RKO (cell line): ENCODE data around the gene INTS1.

Source experiments
- DNase-seq: peaks from one replicate; pipeline ENCODE4 v3.0.0-alpha.2; 2016; ENCODE audit warnings: low spot score

The INTS1 gene

GRCh38 chr7:1508277-1508758 is 4.1 kb upstream of the INTS1 start:
- DNase-seq = no peak

DNA sequence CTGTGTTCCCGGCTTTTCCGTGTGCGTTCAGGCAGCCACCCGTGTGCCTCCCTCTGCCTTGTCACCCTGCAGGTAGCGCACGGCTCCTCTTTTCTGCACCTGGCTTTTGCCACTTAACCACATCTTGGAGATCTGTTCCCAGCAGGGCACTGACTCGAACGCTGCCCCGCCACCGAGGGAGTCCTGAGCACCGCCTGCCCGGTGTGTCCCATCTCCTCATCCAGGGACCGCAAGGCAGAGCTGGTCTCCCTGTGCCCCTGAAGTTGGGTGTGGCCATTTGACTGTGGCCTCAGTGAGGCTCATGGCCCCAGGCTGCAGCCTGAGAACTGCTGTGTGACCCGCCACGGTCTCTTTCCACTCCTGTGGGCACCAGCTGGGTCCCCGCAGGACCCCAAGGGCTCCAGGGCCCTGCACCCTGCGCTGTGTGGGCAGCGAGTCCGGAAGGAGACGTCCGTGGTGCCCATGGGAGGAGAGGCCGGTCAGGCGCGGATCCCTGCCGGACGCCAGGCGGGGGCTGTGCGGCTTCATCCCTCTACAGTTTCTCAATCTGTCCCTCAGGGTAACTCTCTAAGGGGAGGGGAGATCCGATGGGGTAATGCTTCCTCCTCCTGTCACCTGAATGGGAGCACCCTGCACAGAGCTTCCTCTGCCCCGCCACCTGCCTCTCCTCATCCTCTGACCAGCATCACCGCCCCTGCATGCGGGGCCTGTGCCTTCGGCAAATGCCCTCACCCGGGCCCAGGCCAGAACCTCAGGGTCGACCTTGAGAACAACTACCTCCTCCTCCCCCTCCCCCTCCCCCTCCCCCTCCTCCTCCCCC is 1.8 kb upstream of the INTS1 start:
- no peak for DNase-seq

DNA sequence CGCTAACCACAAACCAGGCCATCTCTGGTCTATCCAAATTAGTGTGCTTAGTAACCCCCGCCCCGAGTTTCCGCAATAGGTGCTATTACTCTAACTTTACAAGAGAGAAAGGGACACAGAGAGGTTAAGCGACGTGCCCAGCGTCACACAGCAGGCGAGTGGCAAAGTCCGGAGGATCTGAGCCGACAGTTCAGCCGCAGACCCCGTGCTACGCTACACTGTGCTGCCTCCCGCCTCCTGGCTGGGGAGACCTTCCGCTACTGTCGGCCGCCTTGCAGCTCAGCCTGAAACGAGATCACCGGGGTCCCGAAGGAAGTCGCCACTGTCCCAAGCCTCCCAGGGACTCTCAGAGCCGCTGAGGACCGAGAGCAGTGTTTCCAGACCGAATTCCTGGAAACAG is 799 bp downstream of the INTS1 start:
- peak; percentile 44 for DNase-seq

- DNase-seq = no peak
Observed at GRCh38 chr7:1502845-1503244, 1.3 kb downstream of the INTS1 start.

- no peak for DNase-seq
Observed at GRCh38 chr7:1501487-1502270, 2.5 kb downstream of the INTS1 start.

GRCh38 chr7:1500064-1500807 is 4.0 kb downstream of the INTS1 start:
- DNase-seq = no peak

GRCh38 chr7:1499367-1500029 is 4.7 kb downstream of the INTS1 start:
- no peak for DNase-seq

DNA sequence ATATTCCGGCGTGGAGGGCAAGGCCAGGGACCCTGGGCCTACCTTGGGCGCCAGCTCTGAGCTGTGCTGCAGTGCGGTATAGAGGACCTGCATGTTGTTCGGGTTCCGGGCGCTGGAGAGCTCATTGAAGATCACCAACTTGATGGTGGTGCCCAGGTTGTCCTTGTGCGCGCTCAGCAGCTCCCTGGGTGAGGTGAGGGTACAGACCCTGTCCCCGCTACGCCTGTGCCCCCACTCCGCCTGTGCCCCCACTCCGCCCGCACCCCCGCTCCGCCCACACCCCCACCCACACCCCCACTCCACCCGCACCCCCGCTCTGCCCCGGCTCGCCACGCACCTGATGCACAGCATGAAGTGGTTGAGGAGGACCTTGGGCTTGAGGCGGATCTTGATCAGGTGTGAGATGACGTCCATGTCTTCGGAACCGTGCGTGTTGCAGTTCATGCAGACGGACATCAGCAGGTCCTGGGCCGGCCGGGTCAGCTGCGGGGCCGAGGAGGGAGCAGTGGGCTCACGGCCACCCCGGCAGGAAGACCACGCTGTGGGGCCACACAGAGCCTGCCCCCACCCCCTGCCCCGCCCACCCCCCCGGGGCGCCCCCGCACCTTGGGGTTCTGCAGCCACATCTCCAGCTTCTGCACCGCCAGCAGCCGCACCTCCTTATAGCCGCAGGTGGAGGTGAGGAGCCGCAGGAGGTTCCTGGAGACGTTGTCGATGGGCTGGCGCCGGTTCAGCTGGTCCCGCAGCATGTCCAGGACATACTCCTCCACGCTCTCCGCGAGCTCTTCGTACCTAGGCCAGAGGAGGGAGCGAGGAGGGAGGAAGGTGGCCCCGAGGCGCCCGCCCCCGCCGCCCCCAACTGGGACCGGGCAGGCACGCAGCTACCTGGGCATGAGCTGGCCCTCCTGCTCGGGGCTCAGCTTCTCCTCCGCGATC is 5.6 kb downstream of the INTS1 start:
- no peak for DNase-seq

DNA sequence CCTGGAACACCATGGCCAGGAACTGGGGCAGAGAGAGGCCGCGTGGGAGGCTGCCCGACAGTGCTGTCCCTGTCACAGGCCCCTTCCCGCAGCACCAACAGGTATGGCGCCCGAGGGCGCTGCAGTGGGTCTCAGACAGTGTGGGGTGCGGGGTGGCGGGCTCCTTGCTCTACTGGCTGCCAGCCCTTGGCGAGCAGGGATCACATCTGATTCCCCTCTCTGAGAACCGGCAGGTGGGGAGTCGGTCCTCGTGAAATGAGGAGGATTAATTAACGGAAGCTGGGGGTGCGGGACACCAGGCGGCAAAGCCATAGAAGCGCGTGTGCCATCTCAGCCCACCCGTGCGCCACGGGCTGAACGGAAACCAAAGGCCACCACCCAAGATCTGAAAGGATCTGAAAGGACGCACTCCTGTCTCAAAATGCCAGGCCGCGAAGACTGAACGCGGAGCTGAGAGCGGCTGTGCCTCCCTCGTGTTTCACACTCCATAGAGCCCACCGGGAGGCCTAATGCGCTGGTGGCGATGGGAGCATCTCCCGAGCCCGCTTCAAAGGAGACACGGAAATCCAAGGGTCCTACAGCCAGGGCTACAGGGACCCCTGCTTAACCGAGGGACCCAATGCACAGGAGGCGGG is 6.8 kb downstream of the INTS1 start:
- DNase-seq = no peak

DNA sequence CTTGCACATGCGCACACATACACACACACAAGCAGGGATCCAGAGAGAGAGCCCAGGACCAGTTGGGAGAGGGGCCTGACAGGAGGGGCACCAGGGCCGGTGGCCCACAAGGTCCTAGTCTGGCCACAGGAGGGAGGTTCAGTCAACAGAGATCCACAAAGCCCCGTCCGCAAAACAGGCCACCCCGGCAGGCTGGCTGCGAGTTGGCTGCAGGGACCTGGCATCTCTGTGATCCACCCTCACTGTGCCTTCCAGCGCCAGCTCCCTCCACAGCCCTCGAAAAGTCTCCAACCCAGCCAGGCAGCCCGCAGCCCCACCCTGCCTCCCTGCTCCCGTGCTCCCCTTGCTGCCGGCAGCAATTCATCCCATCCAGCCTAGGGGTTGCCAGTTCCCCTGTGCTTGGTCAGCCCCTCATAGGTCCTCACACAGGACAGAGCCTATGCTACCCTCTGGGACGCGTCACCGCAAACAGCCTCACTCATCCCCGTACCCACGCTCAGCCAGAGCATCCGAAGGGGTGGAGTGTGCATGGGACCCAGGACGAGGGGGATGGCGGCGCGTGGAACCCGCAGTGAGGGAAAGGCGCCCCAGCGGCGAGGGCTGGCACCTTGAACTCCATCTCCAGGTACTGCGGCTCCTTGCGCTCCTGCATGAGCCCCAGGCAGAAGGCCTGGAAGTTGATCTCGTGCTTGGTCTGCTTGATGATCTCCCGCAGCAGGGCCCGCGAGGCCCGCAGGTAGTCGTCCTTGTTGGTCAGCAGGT is 7.5 kb downstream of the INTS1 start:
- no peak for DNase-seq

DNA sequence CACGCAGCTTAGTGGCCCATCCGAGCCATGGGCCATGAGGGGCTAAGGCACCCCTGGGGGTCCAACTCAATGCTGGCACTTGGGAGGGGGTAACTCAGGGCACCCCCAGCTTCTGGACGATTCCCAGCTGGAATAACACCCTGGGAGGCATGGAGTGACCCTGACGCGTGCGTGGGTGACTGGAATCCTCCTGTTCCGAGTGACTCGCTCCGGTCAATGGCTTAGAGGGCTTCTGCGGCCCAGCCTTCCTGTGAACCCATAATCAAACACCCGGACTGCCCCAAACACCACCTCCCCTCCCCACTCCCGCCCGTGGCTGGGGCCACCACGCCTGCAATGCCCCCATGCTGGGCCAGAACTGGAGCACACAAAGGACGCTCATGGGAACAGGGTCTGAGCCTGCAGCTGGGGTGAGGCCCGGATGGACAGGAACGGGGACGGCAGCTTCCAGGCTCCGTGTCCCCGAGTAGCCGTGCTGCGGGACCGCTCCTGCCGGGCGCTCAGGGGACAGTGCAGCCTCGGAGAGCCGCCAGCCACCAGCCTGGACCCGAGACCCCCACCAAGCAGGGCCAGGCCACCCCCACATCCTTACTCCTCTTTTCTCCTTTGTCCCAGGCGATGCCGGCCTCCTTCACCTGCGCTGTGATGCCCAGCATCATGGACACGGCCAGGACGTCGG is 8.5 kb downstream of the INTS1 start:
- no peak for DNase-seq

- no peak for DNase-seq
Observed at GRCh38 chr7:1494866-1495563, 9.2 kb downstream of the INTS1 start.

DNA sequence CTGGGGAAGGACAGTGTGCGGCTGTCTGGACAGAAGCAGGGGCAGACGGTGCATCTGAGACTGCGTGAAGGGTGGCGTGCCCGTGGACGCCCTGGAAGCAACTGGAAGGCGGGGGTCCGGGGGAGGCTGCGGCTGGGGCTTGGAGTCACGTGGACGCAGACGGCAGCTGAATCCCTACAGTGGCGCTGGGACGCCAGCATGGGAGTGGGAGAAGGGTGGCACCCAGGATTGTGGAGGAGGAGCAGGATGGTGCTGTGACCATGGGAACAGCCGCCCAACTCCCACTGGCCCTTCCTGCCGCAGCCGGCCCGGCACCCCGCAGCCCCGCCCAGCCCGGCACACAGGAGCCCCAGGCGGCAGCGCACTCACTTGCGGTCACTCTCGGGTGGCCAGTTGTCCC is 9.7 kb downstream of the INTS1 start:
- DNase-seq = no peak

GRCh38 chr7:1493571-1493970 is 10.6 kb downstream of the INTS1 start:
- no peak for DNase-seq

DNA sequence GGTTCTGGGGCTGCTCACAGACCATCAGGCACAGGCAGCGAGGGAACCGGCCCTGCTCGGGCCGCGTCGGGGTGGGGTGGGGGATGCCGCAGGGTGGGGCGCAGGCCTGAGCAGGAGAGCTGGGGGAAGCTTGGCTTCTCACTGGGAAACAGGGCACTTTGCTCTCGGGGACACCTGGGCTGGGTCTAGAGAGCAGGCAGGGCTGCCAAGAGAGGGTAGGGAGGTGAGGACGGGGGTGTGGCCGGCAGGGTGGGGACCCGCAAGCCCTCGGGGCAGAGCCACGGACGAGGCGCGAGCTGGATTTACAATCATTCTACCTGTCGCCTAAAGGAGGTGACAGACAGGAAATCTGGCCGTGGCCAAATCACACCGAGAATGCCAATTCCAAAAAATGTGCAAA is 11.1 kb downstream of the INTS1 start:
- no peak for DNase-seq

DNA sequence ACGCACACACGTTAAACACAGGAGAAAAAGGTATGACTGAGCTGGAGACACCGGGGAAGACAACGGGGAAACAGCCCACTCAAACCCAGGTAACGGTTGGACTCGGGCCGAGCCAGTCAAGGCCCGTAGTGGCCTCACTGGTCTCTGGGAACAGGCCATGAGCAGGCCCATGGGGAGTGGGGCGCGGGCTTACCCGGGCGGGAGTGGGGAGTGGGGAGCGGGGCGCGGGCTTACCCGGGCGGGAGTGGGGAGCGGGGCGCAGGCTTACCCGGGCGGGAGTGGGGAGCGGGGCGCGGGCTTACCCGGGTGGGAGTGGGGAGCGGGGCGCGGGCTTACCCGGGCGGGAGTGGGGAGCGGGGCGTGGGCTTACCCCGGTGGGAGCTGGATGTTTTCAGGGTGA is 11.5 kb downstream of the INTS1 start:
- no peak for DNase-seq

DNA sequence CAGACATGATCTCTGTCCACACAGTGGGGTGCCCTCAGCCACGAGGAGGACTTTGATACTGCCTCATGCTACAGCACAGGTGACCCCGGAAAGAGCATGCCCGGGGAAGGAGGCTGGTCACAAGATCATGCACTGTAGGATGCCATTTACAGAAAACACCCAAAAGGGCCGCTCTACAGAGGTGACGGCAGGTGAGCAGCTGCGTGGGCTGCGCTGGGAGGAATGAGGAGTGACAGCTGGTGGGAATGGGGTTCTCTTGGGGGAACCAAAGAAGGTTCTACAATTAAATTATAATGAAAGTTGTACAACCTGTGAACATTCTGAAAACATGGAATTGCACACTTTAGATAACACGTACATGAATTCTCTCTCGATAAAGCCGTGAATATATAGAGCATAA is 12.0 kb downstream of the INTS1 start:
- no peak for DNase-seq

- DNase-seq = no peak
Observed at GRCh38 chr7:1490837-1491236, 13.4 kb downstream of the INTS1 start.
